ENCODE data around the gene SLC9C1.

SLC9C1 gene

DNA sequence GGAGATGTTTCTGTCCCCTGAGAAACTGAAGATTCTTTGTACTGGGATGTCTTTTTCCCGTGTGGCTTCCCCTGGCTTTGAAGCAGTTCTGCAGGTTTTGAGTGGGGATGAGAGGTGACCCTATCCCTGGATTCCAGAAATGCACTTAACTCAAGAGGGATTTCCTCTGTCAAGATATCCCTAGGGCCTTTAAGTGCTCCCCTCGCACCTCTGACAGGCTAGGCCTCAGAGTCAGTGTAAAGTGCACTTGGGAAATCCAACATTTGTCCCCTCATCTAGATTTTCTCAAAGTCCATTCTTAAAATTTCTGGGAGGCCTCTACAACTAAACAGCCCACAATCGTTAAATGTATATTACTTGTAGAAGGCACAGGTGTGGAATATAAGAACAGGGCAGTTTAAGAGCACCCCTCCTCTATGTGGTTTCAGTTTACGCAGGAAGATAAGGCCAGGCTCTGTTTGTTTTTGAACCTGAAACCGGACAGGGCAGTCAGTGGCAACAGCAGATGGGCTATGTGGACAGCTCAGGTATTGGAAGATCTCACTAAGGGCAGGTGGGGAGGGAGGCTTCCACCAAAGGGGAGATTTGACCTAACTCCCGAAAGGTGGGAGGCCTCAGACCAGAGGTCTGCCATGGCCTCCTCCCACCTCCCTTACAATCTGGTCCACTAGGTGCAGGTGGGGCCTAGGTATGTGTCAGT, 203.0 kb downstream of the SLC9C1 start:
- H3K4me3 ChIP-seq (replicated peaks; ENCODE audit: low read depth, low read length), result no peak overlapping the region
- TF ChIP-seq, protein P1, sequence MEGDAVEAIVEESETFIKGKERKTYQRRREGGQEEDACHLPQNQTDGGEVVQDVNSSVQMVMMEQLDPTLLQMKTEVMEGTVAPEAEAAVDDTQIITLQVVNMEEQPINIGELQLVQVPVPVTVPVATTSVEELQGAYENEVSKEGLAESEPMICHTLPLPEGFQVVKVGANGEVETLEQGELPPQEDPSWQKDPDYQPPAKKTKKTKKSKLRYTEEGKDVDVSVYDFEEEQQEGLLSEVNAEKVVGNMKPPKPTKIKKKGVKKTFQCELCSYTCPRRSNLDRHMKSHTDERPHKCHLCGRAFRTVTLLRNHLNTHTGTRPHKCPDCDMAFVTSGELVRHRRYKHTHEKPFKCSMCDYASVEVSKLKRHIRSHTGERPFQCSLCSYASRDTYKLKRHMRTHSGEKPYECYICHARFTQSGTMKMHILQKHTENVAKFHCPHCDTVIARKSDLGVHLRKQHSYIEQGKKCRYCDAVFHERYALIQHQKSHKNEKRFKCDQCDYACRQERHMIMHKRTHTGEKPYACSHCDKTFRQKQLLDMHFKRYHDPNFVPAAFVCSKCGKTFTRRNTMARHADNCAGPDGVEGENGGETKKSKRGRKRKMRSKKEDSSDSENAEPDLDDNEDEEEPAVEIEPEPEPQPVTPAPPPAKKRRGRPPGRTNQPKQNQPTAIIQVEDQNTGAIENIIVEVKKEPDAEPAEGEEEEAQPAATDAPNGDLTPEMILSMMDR (IDR thresholded peaks at IDR 0.05; ENCODE audit: low read depth, low read length, missing control alignments), result no peak
- no peak for DNase-seq (ENCODE audit: extremely low read depth, low read depth)

All from HFF-Myc (cell line).